HuH-7.5 (cell line): ENCODE results near the gene SLC25A13.
"Not testable (repeated sequence)": the region's sequence is repeated elsewhere in the genome, so short reads cannot be mapped to it uniquely, and the experiment has no call there.

Experiments used
- DNase-seq: peaks from one replicate; pipeline ENCODE4 v3.0.0; 2011; ENCODE audit warnings: low spot score

Gene SLC25A13

GRCh38 chr7:96200740-96201139 lies 121.2 kb downstream of the SLC25A13 start:
- no peak for DNase-seq

DNA sequence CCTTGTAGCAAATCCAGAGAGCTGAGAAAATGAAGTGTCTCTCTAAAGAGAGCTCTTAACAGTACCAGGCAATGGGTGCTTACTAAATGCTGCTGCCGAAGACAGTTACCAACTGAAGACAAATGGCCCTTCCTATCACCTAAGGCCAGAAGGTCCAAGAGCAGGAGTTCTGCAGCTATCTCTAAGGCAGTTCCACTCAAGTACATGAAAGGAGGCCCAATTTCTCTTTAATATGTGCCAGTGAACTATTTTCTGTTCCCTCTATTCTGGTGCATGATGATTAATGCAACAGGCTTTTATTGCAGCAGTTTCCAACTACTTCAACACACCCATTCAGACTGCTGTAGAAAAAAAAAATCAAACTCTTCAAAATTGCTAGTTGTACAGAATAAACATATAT lies 122.5 kb downstream of the SLC25A13 start:
- DNase-seq, result no peak

DNA sequence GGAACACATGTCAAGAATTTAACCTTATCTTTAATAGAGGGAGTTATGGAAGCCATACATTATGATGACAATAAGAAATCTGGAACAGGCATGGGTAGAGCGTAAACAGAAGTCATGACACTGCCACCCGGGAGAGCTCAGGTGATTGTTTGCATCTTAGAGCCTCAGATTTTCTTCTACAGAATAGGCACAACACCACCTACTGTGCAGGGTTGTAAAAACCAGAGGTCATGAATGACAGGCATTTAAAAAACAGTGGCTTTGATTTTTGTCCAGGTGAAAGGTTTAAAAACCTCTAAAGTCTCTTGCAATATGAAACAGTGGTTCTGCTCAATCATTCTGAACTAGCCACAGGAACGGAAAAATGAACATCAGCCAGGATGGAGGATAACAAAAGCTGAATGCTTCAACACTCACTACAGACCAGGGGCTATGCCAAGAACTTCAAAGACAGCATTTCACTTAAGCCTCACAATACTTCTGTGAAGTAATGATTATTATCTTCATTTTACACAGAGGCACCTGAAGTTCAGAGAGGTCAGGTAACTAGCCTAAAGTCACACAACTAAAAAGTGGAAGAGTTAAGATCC lies 123.8 kb downstream of the SLC25A13 start:
- no peak for DNase-seq

DNA sequence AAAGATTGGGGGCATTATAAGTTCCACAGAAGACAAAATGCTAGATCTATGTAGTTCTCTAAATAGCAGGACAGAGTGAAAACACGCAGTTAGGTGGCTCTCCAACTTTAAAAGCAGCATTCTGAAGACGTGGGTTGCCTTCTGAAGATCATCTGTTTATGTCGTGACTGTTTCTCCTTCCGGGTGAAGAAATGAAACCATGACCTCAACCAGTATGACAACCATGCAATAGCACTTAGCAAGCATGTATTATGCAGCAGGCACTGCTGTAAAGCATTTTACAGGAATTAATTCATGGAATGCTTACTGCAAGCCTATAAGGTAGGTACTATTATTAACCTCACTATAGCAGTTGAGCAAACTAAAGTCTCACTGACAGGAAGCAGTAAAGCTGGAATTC lies 125.2 kb downstream of the SLC25A13 start:
- no peak for DNase-seq

DNA sequence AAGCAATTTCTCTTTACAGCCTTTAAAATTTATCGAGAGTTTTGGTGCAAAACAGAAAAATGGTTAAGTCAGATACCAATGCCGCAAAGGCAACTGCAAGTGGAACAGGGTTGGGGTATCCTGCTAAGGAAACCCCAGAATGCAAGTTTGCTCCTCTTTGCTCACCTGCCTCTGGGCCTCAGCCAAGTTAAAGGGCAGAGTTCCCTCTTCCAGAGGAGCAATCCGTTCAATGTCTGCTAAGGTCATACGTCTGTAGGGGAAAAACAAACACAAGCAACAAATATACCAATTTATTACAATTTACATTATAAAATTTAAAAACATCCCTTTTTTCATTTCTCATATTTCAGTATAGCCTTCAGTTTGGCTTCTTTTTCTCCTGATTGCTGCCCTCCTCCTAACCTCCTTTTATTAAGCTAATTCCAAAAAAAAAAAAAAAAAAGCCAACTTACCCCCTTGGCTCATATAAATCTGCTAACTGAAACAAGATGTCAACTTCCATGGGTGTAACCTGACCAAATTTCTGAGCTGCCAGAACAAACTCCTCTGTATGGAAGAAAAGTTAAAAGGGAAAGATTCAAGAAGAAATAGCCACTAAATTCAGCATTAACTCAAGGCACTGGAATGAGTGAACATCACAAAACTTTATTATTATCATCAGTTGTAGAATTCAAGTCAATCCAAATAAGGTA lies 132.6 kb downstream of the SLC25A13 start:
- no peak for DNase-seq

DNA sequence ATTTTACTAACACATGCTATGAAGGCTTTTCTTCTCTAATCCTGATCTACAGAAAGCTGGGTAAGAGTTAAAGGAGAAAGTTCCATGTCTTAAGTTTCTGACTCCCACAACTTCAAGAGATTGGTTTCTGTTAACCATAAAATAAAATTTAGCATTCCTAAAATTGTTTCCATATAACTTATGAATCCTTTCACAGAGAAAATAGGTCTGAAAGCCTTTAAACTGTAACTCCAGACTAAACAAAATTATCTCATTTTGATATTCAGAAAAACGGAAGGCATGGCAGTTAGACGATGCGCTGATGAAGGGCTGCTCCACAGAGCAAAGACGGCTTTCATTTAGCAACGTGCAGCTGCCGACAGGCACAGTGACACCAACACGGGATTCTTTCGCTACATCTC lies 133.3 kb downstream of the SLC25A13 start:
- DNase-seq, result no peak

DNA sequence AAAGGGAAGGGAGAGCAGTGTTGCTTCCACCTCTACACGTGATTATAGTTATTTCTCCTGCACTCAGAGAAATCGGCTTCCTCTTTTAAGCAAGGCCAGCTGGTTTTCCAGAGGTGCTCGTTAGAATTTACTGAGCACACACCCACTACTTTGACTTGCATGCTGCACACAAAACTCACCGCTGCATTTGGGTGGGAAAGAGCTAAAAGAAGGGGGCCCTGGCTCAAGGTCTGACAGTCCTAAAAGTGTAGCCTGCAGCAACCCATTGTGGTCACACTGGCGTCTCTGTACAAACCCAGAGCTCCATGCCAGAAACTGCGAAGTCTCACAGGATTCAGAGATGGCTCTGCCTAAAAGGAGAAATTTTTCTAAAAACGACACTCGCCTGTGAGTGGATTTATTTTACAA lies 133.7 kb downstream of the SLC25A13 start:
- DNase-seq, result no peak

GRCh38 chr7:96187735-96188134 lies 134.2 kb downstream of the SLC25A13 start:
- DNase-seq, result no peak

DNA sequence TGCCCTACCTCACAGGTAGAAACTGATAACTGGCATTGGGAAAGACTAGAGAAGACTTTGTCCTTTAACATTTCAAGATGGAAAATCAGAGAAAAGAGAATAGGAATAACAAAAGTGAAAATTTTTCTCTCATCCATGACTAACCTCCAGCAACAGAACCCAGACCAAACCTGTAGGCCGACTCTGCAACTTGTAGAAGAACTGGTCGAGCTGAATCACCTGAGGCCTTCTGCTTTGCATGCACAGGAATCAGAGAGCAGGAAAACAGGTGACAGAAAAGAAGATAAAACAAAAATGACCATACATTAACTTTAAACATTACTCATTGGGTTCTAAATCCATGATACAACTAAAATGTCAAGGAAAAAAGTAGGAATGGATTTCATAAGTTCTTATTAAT lies 137.1 kb downstream of the SLC25A13 start:
- no peak for DNase-seq

GRCh38 chr7:96183163-96183670 lies 138.7 kb downstream of the SLC25A13 start:
- no peak for DNase-seq

GRCh38 chr7:96182424-96183158 lies 139.3 kb downstream of the SLC25A13 start:
- no peak for DNase-seq

DNA sequence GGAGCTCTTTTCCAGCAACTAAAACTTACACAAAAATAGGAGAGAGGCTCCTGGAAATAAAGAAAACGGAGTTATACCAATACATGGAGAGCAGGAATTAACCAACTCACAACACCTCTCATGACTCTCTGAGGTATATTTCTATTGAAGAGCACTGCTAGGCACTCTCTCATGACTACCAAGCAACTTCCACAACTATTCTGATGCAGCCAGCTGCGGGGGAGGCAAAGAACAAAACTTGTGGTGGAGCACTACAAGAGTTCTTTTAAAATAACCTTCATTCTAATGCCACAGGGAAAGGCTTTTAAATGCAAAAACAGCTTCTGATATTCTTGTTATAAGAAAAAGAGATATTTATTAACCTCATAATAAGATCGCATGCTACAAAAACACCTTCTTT lies 140.7 kb downstream of the SLC25A13 start:
- no peak for DNase-seq

- no peak for DNase-seq
Observed at GRCh38 chr7:96179837-96180236, 142.1 kb downstream of the SLC25A13 start.

DNA sequence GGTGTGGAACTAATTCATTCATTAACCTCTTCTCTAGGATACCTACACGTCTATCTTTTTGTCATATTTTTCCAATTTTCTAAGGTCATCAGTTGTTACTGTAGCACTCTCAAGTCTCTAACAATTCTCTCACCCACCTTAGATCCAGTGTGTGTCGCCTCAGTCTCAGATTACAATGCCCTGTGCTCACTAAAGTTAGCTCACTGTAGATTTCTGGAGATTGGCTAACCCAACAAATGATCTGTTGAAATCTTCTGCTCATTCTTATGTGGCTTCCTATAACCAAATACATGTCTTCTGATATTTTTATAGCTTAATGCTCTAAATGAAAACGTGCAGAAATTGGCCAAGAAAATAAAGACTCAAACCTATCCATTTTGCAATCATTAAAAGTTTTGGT lies 142.6 kb downstream of the SLC25A13 start:
- no peak for DNase-seq

DNA sequence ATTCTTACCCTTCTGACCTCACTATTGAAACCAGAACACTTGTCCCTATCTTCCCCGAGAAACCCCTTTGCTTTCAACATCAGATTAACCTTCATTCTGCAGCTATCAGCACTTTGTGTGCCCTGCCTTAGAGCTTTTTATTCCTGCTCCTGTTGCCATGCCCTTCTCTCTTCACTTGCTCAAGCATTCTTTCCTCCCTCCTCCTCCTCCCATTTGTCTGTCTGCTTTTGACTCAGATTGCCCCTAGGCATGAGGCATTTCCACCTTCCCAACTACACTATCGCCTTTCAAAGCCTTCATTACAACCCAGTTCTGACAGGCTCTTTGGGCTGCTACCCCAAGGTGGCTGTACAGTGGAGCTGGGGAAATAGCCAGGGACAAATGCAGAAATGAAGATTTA lies 143.3 kb downstream of the SLC25A13 start:
- DNase-seq, result no peak

- DNase-seq, result no peak
Observed at GRCh38 chr7:96177353-96177752, 144.5 kb downstream of the SLC25A13 start.

- DNase-seq, result no peak
Observed at GRCh38 chr7:96174812-96175211, 147.1 kb downstream of the SLC25A13 start.

- no peak for DNase-seq
Observed at GRCh38 chr7:96173781-96174180, 148.1 kb downstream of the SLC25A13 start.

DNA sequence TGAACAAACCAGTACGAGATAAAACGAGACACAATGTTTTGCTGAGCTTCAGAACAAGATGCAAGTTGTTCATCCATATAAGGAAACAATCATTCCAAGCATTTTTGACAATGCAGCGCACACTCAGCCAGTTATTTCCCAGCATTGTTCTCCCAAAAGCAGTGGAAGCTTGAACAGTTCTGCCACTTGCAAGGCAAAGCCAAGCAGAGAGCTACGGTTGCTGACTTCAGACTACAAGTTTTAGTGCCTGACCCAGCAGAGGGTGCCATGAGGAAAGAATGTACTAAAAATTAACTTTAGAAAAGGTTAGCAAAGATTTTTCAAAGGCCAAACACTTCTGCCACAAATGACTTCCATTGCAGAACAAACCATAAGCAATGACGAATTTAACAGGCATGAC lies 152.5 kb downstream of the SLC25A13 start:
- DNase-seq, result no peak

DNA sequence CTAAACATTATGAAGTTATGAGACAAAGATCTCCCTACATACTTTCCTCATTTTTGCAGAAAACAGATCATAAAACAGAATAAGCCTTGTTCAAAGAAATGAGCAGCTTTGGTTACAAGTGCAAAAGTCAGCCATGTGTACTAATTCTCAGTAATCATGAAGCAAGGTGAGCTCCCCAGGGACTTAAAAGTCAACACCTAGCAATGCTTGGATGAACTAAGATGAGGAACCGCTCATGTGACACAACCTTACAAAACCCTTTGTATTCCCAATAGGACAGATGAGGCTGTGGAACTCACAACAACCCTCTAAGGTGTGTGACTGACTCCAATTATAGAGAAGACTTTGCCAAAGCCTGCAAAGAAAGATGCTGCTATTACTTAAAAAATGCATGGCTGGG lies 154.5 kb downstream of the SLC25A13 start:
- DNase-seq, result no peak

- no peak for DNase-seq
Observed at GRCh38 chr7:96161897-96162296, 160.0 kb downstream of the SLC25A13 start.

- no peak for DNase-seq
Observed at GRCh38 chr7:96157856-96158255, 164.0 kb downstream of the SLC25A13 start.

DNA sequence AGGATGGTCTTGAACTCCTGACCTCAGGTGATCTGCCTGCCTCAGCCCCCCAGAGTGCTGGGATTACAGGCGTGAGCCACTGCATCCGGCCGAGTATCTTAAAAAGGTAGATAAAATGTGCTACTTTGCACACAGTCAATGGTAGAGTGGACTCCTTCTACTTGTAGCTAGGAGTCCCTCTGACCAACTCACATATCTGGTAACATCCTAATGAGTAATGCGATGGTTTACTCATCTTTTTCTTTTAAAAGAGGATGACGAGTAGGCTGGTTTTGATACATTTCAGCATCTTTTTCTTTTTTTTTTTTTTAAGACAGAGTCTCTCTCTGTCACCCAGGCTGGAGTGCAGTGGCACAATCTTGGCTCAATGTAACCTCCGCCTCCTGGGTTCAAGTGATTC lies 167.4 kb downstream of the SLC25A13 start:
- DNase-seq, result not testable (repeated sequence)
